Trophoblast cell (in vitro differentiated cells and primary cell): ENCODE results near the gene CENPP.

Experiments
- DNase-seq, 2 donors: peaks; one replicate each; pipeline ENCODE4 v3.0.0-alpha.2; 2016
- H2AFZ ChIP-seq: 2 replicates; pipeline ENCODE4 v1.6.1; 2013; ENCODE audit warnings: low read length, moderate library complexity, mild to moderate bottlenecking; ENCODE audit not compliant: insufficient read depth, poor library complexity
- H2AK5ac ChIP-seq: 2 replicates; pipeline ENCODE4 v1.6.1; 2013; ENCODE audit warnings: mild to moderate bottlenecking, low read length
- H2BK120ac ChIP-seq: 2 replicates; pipeline ENCODE4 v1.6.1; 2013; ENCODE audit warnings: low read length, mild to moderate bottlenecking, moderate library complexity; ENCODE audit not compliant: insufficient read depth, poor library complexity
- H2BK12ac ChIP-seq: 2 replicates; pipeline ENCODE4 v1.6.1; 2013; ENCODE audit warnings: mild to moderate bottlenecking, low read length, moderate library complexity
- H2BK5ac ChIP-seq: 2 replicates; pipeline ENCODE4 v1.6.1; 2013; ENCODE audit warnings: low read length, low read depth, moderate library complexity, mild to moderate bottlenecking; ENCODE audit not compliant: poor library complexity
- H3K14ac ChIP-seq: 2 replicates; pipeline ENCODE4 v1.6.1; 2013; ENCODE audit warnings: mild to moderate bottlenecking, low read length
- H3K18ac ChIP-seq: 2 replicates; pipeline ENCODE4 v1.6.1; 2013; ENCODE audit warnings: mild to moderate bottlenecking, low read length
- H3K23ac ChIP-seq: 2 replicates; pipeline ENCODE4 v1.6.1; 2013; ENCODE audit warnings: low read length
- H3K27ac ChIP-seq: 2 replicates; pipeline ENCODE4 v1.5.1; 2013; ENCODE audit warnings: low read depth, mild to moderate bottlenecking, inconsistent platforms, low read length, moderate library complexity
- H3K27me3 ChIP-seq: 2 replicates; pipeline ENCODE4 v1.6.1; 2013; ENCODE audit warnings: inconsistent platforms, mild to moderate bottlenecking, low read length, moderate library complexity; ENCODE audit not compliant: insufficient read depth
- H3K36me3 ChIP-seq, 2 experiments: 1 replicate in 1 of 2; 2 replicates in 1 of 2; pipeline ENCODE4 v1.6.1; 2013; ENCODE audit warnings: low read length in 2 of 2, mild to moderate bottlenecking in 2 of 2, moderate library complexity in 1 of 2; ENCODE audit not compliant: insufficient read depth in 2 of 2, control insufficient read depth in 1 of 2
- H3K4ac ChIP-seq: 2 replicates; pipeline ENCODE4 v1.6.1; 2013; ENCODE audit warnings: low read depth, mild to moderate bottlenecking, low read length, moderate library complexity
- H3K4me1 ChIP-seq, 2 experiments: 1 replicate in 1 of 2; 2 replicates in 1 of 2; pipeline ENCODE4 v1.6.1; 2013; ENCODE audit warnings: low read length in 2 of 2, mild to moderate bottlenecking in 2 of 2, moderate library complexity in 1 of 2; ENCODE audit not compliant: insufficient read depth in 2 of 2, control insufficient read depth in 1 of 2
- H3K4me2 ChIP-seq: 2 replicates; pipeline ENCODE4 v1.6.1; 2013; ENCODE audit warnings: inconsistent platforms, mild to moderate bottlenecking, low read length, moderate library complexity
- H3K4me3 ChIP-seq: 2 replicates; pipeline ENCODE4 v1.5.1; 2013; ENCODE audit warnings: mild to moderate bottlenecking, low read depth, low read length, inconsistent platforms
- H3K79me1 ChIP-seq: one replicate; pipeline ENCODE4 v1.6.1; 2013; ENCODE audit warnings: low read length
- H3K79me2 ChIP-seq: 2 replicates; pipeline ENCODE4 v1.6.1; 2013; ENCODE audit warnings: low read length, mild to moderate bottlenecking; ENCODE audit not compliant: control insufficient read depth, insufficient read depth, poor library complexity
- H3K9ac ChIP-seq: 2 replicates; pipeline ENCODE4 v1.6.1; 2013; ENCODE audit warnings: mild to moderate bottlenecking, low read length
- H3K9me3 ChIP-seq: 2 replicates; pipeline ENCODE4 v1.6.1; 2013; ENCODE audit warnings: low read depth, mild to moderate bottlenecking, control low read depth, inconsistent platforms, low read length; ENCODE audit not compliant: insufficient read depth
- H4K12ac ChIP-seq: 2 replicates; pipeline ENCODE4 v1.6.1; 2013; ENCODE audit warnings: low read depth, mild to moderate bottlenecking, low read length, moderate library complexity
- H4K8ac ChIP-seq: 2 replicates; pipeline ENCODE4 v1.6.1; 2013; ENCODE audit warnings: low read depth, mild to moderate bottlenecking, low read length, moderate library complexity
- H4K91ac ChIP-seq: one replicate; pipeline ENCODE4 v1.6.1; 2013; ENCODE audit warnings: low read depth, mild to moderate bottlenecking, low read length, moderate library complexity
- WGBS: extraction: QIAGEN DNeasy Blood & Tissue Kit; methylation state at CpG from one replicate; pipeline ENCODE4 v1.1.7; 2013; ENCODE audit warnings: missing lambda C conversion rate; ENCODE audit not compliant: insufficient read length, insufficient coverage; ENCODE audit errors: extremely low coverage; 5-methylcytosine and 5-hydroxymethylcytosine counted together

Gene CENPP

DNA sequence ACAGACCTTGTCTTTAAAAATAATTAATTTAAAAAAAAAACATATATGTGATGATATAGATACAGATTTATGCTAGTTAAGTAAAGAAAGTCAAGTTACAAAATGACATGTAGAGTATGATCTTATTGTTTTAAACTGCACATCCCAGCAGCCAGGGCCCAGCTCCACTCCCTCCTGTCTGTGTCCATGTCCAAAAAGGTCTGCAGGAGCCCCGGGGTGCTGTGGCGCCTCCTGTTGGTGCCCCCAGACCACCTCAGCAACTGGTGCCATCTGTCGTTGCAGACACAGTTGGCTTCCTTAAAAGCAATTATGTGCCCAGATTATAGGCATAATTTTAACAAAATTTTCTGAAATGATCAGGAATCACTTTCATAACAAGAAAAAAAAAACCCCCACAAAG is 310.9 kb downstream of the CENPP start:
- Histone ChIP-seq H3K14ac (no peak overlapping the region), H4K12ac (no peak overlapping the region), H2AFZ (no peak overlapping the region), H3K27ac (no peak overlapping the region), H3K4me3 (no peak overlapping the region), H2BK120ac (no peak overlapping the region), H3K79me2 (no peaks in the 10 kb centered on the region), H3K9me3 (no peaks in the 10 kb centered on the region), H2AK5ac (no peak overlapping the region), H3K36me3 (peaks cover 60 to 73% of the 10 kb centered on the region in 2 experiments), H3K9ac (no peak overlapping the region), H3K4me1 (peaks cover 0 to 4% of the 10 kb centered on the region in 2 experiments), H3K18ac (no peak overlapping the region), H3K27me3 (no peaks in the 10 kb centered on the region), H4K8ac (no peak overlapping the region), H3K23ac (no peak overlapping the region), H2BK5ac (no peak overlapping the region), H2BK12ac (no peak overlapping the region), H3K4me2 (no peak overlapping the region), H4K91ac (no peak overlapping the region), H3K79me1 (no peaks in the 10 kb centered on the region), H3K4ac (no peak overlapping the region)
- no CpG with 5 or more reads among the region's 3 CpGs for WGBS
- no peak for DNase-seq

DNA sequence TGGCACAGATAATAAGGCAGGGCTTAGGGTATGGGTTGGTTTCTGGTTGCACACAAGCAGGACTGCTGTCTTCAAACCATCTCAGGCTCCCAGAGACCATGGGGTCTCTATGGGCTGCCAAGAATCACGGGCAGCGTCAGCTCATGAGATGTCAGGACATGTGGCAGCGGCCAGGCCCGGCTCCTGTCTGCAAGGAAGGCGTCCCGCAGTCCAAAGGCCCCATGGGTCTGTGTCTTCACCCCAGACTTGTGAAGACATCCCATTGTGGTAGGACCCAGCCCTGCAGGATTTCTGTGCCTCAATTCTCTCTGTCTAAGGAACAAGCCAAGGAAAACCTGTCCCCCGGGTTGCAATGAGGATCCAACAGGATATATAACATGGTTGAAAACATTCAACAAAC is 311.6 kb downstream of the CENPP start:
- no peaks in the 10 kb centered on the region for H3K9me3 ChIP-seq
- WGBS, result no CpG with 5 or more reads among the region's 7 CpGs
- peaks cover 58 to 74% of the 10 kb centered on the region in 2 experiments for H3K36me3 ChIP-seq
- H3K4me1 ChIP-seq, result peaks cover 3 to 4% of the 10 kb centered on the region in 2 experiments
- no peak overlapping the region for H3K23ac ChIP-seq
- H2BK5ac ChIP-seq, result no peak overlapping the region
- H4K12ac ChIP-seq, result no peak overlapping the region
- no peak overlapping the region for H2BK12ac ChIP-seq
- no peak overlapping the region for H3K4ac ChIP-seq
- H4K8ac ChIP-seq, result no peak overlapping the region
- no peak overlapping the region for H4K91ac ChIP-seq
- H3K4me2 ChIP-seq, result no peak overlapping the region
- H3K18ac ChIP-seq, result no peak overlapping the region
- no peaks in the 10 kb centered on the region for H3K27me3 ChIP-seq
- no peak overlapping the region for H2BK120ac ChIP-seq
- no peak overlapping the region for H2AK5ac ChIP-seq
- no peaks in the 10 kb centered on the region for H3K79me1 ChIP-seq
- H3K14ac ChIP-seq, result no peak overlapping the region
- DNase-seq, result no peak
- no peak overlapping the region for H2AFZ ChIP-seq
- no peak overlapping the region for H3K27ac ChIP-seq
- no peak overlapping the region for H3K4me3 ChIP-seq
- H3K9ac ChIP-seq, result no peak overlapping the region
- H3K79me2 ChIP-seq, result no peaks in the 10 kb centered on the region

DNA sequence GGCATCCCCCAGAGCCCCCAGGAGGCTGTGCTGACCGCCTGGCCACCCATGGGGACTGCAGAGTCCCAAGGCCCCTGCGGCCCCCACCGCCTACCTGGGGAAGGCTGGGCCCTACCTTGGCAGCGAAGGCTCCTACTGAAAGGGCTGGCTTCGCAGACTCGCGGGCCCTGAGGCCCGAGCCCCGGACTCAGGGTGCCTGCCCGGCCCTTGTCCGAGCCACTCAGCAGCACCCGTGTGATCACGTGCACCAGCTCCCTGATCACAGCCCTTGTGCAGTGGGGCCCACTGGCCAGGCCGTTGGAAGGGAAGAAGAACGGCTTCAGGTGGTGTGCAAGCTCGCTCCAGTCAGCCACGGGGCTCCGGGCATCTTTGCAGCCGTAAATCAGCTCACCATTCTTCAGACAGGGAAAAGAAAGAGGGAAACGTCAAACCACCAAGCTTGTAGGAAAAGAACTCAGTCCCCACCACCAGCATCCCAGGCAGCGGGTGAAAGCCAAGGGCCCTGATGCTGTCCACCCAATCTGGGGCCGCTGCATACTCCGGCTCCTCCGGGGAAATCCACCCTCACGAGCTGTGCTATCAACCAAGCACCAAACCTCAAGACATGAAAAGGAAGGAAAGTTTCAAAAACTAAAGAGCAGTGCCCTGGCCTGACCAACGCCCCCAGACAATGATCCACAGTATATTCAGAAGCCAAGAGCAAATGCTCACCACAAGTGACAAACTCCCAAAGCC is 312.3 kb downstream of the CENPP start:
- H3K9ac ChIP-seq, result no peak overlapping the region
- no peak overlapping the region for H4K91ac ChIP-seq
- H4K8ac ChIP-seq, result no peak overlapping the region
- H2AK5ac ChIP-seq, result no peak overlapping the region
- H4K12ac ChIP-seq, result no peak overlapping the region
- no peaks in the 10 kb centered on the region for H3K79me2 ChIP-seq
- no CpG with 5 or more reads among the region's 26 CpGs for WGBS
- no peak overlapping the region for H3K23ac ChIP-seq
- peaks cover 57 to 75% of the 10 kb centered on the region in 2 experiments for H3K36me3 ChIP-seq
- no peak overlapping the region for H3K18ac ChIP-seq
- no peak overlapping the region for H3K4me2 ChIP-seq
- H3K4me1 ChIP-seq, result peaks cover 3 to 4% of the 10 kb centered on the region in 2 experiments
- no peak for DNase-seq
- no peak overlapping the region for H3K27ac ChIP-seq
- no peak overlapping the region for H2BK12ac ChIP-seq
- no peaks in the 10 kb centered on the region for H3K27me3 ChIP-seq
- no peak overlapping the region for H2AFZ ChIP-seq
- H2BK120ac ChIP-seq, result no peak overlapping the region
- H3K4ac ChIP-seq, result no peak overlapping the region
- H3K14ac ChIP-seq, result no peak overlapping the region
- no peak overlapping the region for H2BK5ac ChIP-seq
- no peaks in the 10 kb centered on the region for H3K79me1 ChIP-seq
- H3K9me3 ChIP-seq, result no peaks in the 10 kb centered on the region
- no peak overlapping the region for H3K4me3 ChIP-seq

DNA sequence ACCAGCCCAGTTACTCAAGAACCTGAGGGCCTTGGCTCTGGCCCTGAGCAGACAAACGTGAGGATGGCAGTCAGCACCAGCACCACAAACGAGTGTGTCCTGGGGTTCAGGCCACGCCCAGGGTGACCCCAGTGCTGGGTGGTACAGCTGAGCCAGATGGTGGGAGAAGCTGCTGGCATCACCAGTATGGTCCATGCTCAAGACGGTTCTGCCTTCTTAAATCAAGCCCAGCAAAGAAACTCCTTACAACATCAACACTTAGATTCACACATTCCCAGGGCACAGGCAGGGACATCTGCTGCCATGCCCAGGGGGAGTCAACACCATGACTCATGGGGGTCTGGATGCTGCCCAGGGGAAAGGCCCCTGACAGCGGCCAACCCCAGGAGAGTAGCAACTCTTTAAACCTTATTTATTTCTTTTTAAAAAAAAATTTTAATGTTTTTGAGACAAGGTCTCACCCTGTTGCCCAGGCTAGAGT is 312.9 kb downstream of the CENPP start:
- H2BK120ac ChIP-seq, result no peak overlapping the region
- no peak overlapping the region for H2AK5ac ChIP-seq
- no peak overlapping the region for H2AFZ ChIP-seq
- no peak overlapping the region for H4K91ac ChIP-seq
- no peaks in the 10 kb centered on the region for H3K9me3 ChIP-seq
- H3K36me3 ChIP-seq, result peaks cover 57 to 71% of the 10 kb centered on the region in 2 experiments
- WGBS, result no CpG with 5 or more reads among the region's 5 CpGs
- H3K9ac ChIP-seq, result no peak overlapping the region
- no peak overlapping the region for H3K18ac ChIP-seq
- H3K4me2 ChIP-seq, result no peak overlapping the region
- H4K12ac ChIP-seq, result no peak overlapping the region
- H3K27me3 ChIP-seq, result no peaks in the 10 kb centered on the region
- H3K14ac ChIP-seq, result no peak overlapping the region
- no peaks in the 10 kb centered on the region for H3K79me1 ChIP-seq
- no peak overlapping the region for H3K23ac ChIP-seq
- H3K79me2 ChIP-seq, result no peaks in the 10 kb centered on the region
- no peak overlapping the region for H4K8ac ChIP-seq
- H3K4ac ChIP-seq, result no peak overlapping the region
- DNase-seq, result no peak
- H3K27ac ChIP-seq, result no peak overlapping the region
- H2BK5ac ChIP-seq, result no peak overlapping the region
- H3K4me1 ChIP-seq, result peaks cover 3 to 4% of the 10 kb centered on the region in 2 experiments
- H3K4me3 ChIP-seq, result no peak overlapping the region
- H2BK12ac ChIP-seq, result no peak overlapping the region
